Fibroblast of the conjunctiva (primary cell): ENCODE data around the gene OVOL2.

Experiments
- DNase-seq: peaks from one replicate; pipeline ENCODE4 v3.0.0-alpha.2; 2010; ENCODE audit warnings: low read depth

OVOL2 gene

GRCh38 chr20:18012901-18013300 lies 44.8 kb downstream of the OVOL2 start:
- DNase-seq, result no peak

GRCh38 chr20:18011951-18012645 lies 45.6 kb downstream of the OVOL2 start:
- no peak for DNase-seq

GRCh38 chr20:18011482-18011881 lies 46.2 kb downstream of the OVOL2 start:
- no peak for DNase-seq

GRCh38 chr20:18009116-18009515 lies 48.6 kb downstream of the OVOL2 start:
- no peak for DNase-seq

- DNase-seq, result no peak
Measured at GRCh38 chr20:18007534-18008292, 50.0 kb downstream of the OVOL2 start.

GRCh38 chr20:18006684-18007083 lies 51.0 kb downstream of the OVOL2 start:
- DNase-seq, result no peak

GRCh38 chr20:18005990-18006364 lies 51.7 kb downstream of the OVOL2 start:
- no peak for DNase-seq

GRCh38 chr20:18005170-18005989 lies 52.3 kb downstream of the OVOL2 start:
- no peak for DNase-seq

GRCh38 chr20:18004384-18005031 lies 53.2 kb downstream of the OVOL2 start:
- peak; percentile 16 for DNase-seq

GRCh38 chr20:18003897-18004296 lies 53.8 kb downstream of the OVOL2 start:
- no peak for DNase-seq

GRCh38 chr20:18001131-18001921 lies 56.4 kb downstream of the OVOL2 start:
- DNase-seq, result peak; percentile 51

GRCh38 chr20:17999566-17999965 lies 58.1 kb downstream of the OVOL2 start:
- no peak for DNase-seq

GRCh38 chr20:17998446-17998845 lies 59.3 kb downstream of the OVOL2 start:
- no peak for DNase-seq

- DNase-seq, result peak; percentile 52
Measured at GRCh38 chr20:17995967-17996819, 61.5 kb downstream of the OVOL2 start.

- DNase-seq, result no peak
Measured at GRCh38 chr20:17993546-17993945, 64.2 kb downstream of the OVOL2 start.

GRCh38 chr20:17992847-17993513 lies 64.7 kb downstream of the OVOL2 start:
- no peak for DNase-seq

- DNase-seq, result no peak
Measured at GRCh38 chr20:17992224-17992637, 65.5 kb downstream of the OVOL2 start.

- no peak for DNase-seq
Measured at GRCh38 chr20:17990278-17990972, 67.3 kb downstream of the OVOL2 start.

- DNase-seq, result no peak
Measured at GRCh38 chr20:17987988-17988387, 69.7 kb downstream of the OVOL2 start.
